Large intestine (tissue), 3 donors: Measurements from ENCODE around the gene RPRD1B. TPM values are rescaled to one million over a fixed set of nuclear protein-coding genes. Genes with fewer than 3 reads are reported as not detected.

ENCODE experiments used
- DNase-seq, 2 donors: peaks; one replicate each; pipeline versions ENCODE4 v3.0.0 to v3.0.0-alpha.2; 2013
- H3K27ac ChIP-seq: one replicate; pipeline ENCODE4 v1.5.1; 2013; ENCODE audit warnings: low read length
- H3K27me3 ChIP-seq: 2 replicates; pipeline ENCODE4 v1.6.1; 2013; ENCODE audit warnings: low read length; ENCODE audit not compliant: control insufficient read depth, insufficient read depth
- H3K36me3 ChIP-seq: 2 replicates; pipeline ENCODE4 v1.6.1; 2013; ENCODE audit warnings: low read length; ENCODE audit not compliant: control insufficient read depth, insufficient read depth
- H3K4me1 ChIP-seq: one replicate; pipeline ENCODE4 v1.6.1; 2013; ENCODE audit warnings: low read length; ENCODE audit not compliant: control insufficient read depth, insufficient read depth
- H3K4me3 ChIP-seq: one replicate; pipeline ENCODE4 v1.5.1; 2013; ENCODE audit warnings: low read length
- H3K9me3 ChIP-seq: one replicate; pipeline ENCODE4 v1.6.1; 2013; ENCODE audit warnings: mild to moderate bottlenecking, low read depth, low read length, moderate library complexity; ENCODE audit not compliant: control insufficient read depth
- WGBS: methylation state at CpG from one replicate; pipeline ENCODE4 v1.1.5; 2013; ENCODE audit warnings: low lambda C conversion rate; ENCODE audit not compliant: insufficient coverage; 5-methylcytosine and 5-hydroxymethylcytosine counted together
- polyA plus RNA-seq: library from polyadenylated mRNA; unstranded; fragments of 120-200 nt; gene quantifications from one replicate; pipeline ENCODE4 v1.2.1, GENCODE V29; 2013

RPRD1B gene
- polyA plus RNA-seq, 1 donor: 49.0 TPM

DNA sequence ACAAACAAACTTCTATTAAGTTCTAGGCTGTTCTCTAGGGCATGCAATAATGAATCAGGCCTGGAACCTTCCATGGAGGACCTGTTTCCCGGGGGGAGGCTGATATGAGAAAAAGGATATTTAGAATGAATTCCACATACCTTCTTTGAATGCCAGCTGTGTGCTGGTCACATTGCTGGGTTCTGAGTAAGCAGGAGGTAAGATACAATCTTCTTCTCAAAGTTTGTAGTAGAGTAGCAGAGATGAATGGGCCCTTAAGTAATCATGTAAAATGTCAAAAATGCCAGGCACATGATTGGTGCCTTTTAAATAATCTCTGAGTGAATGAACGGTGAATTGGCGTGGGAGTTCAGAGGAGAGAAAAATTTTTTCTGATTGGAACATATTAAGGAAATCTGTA, 84.1 kb downstream of the RPRD1B start:
- Histone ChIP-seq H3K27me3 (no peaks in the 10 kb centered on the region), H3K27ac (no peak overlapping the region), H3K9me3 (no peaks in the 10 kb centered on the region), H3K4me1 (peaks cover 5% of the 10 kb centered on the region), H3K36me3 (no peaks in the 10 kb centered on the region), H3K4me3 (no peak overlapping the region)
- WGBS: 90% methylated on average over 2 of the region's 3 CpGs
- DNase-seq: no peak

DNA sequence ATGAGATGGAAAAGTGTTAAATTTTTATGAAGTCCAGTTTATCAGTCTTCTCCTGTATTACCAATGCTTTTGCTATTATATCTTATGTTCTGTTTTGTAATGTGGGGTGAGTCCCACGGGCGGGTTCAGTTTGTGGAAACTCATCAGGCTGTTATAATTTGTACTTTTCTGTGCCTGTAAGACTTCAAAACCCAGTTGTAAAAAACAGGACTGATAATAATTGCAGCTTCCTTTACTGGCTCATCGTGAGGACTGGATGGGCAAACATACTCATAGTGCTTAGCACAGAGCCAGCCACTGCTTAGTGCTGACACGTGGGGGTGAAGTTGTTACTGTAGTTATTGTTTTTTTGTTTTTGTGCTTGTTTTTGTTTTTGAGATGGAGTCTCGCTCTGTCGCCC, 85.9 kb downstream of the RPRD1B start:
- H3K4me3 ChIP-seq: no peak overlapping the region
- no peaks in the 10 kb centered on the region for H3K9me3 ChIP-seq
- 83% methylated on average over 1 of the region's 6 CpGs for WGBS
- H3K36me3 ChIP-seq: no peaks in the 10 kb centered on the region
- no peak overlapping the region for H3K27ac ChIP-seq
- H3K4me1 ChIP-seq: peaks cover 4% of the 10 kb centered on the region
- H3K27me3 ChIP-seq: no peaks in the 10 kb centered on the region
- DNase-seq: no peak

DNA sequence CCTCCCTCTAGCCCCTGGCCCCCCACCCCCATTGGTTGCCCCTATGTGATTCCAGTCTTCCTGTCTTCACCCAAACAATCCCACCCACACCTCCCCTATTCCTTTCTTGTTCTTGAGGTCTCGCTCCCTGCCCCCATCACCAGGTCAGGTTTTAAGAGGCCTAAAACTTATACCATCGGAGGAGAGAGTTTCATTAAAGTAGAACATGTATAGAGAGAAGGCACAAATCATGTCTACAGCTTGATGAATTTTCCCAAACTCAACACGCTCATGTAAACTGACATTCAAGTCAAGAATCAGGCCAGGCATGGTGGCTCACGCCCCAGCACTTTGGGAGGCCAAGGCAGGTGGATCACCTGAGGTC, 87.1 kb downstream of the RPRD1B start:
- H3K4me1 ChIP-seq: peaks cover 4% of the 10 kb centered on the region
- H3K9me3 ChIP-seq: no peaks in the 10 kb centered on the region
- no peak for DNase-seq
- no CpG with 5 or more reads among the region's 4 CpGs for WGBS
- H3K4me3 ChIP-seq: no peak overlapping the region
- no peak overlapping the region for H3K27ac ChIP-seq
- no peaks in the 10 kb centered on the region for H3K36me3 ChIP-seq
- H3K27me3 ChIP-seq: no peaks in the 10 kb centered on the region

DNA sequence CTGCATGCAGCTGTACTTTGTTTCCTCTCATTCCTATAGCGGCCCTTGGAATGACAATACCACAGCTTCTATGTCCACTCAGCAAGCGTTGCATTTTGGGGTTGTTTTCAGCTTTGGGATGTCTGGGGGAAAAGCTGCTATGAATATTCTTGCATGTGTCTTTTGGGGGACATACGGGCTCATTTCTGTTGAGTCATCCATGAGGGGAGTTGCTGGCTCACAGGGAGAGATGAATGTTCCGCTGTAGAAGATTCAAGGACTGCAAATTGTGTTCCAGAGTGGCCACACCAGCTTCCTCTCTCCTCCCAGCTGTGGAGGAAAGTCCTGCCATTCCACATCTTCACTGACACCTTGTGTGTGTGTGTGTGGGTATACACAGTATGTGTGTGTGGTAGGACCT, 88.2 kb downstream of the RPRD1B start:
- WGBS: no CpG with 5 or more reads among the region's 4 CpGs
- peak in 1 of 2 donors; percentile 2 for DNase-seq
- Histone ChIP-seq H3K36me3 (no peaks in the 10 kb centered on the region), H3K27ac (no peak overlapping the region), H3K27me3 (no peaks in the 10 kb centered on the region), H3K9me3 (no peaks in the 10 kb centered on the region), H3K4me3 (no peak overlapping the region), H3K4me1 (peaks cover 4% of the 10 kb centered on the region)

DNA sequence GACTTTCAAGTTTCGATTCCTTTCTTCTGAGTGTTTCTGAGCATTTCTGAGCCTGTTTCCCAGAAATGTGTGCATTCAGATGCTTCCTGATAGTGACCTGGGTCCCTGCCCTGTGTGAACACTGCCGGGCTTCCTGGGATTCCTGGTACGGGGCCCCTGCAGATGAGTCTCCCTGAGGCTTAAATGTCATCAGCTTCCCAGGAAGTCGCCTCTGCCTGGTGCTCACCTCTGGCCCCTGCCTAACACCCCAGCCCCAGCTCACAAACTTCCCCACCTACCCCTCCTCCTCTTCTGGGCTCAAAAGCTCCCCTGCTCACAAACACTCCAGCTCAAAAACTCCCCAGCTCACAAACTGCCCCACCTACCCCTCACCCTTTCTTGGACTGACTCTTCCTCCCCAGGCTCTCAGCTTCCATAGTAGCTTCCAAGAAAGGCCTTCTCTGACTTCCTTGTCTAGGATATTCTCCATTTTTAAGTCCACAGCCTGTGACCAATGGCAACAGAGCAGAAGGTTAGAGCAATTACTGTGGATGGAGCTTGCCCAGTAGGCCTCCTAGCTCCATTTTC, 89.6 kb downstream of the RPRD1B start:
- WGBS: no CpG with 5 or more reads among the region's 4 CpGs
- Histone ChIP-seq H3K4me1 (peaks cover 4% of the 10 kb centered on the region), H3K36me3 (no peaks in the 10 kb centered on the region)

DNA sequence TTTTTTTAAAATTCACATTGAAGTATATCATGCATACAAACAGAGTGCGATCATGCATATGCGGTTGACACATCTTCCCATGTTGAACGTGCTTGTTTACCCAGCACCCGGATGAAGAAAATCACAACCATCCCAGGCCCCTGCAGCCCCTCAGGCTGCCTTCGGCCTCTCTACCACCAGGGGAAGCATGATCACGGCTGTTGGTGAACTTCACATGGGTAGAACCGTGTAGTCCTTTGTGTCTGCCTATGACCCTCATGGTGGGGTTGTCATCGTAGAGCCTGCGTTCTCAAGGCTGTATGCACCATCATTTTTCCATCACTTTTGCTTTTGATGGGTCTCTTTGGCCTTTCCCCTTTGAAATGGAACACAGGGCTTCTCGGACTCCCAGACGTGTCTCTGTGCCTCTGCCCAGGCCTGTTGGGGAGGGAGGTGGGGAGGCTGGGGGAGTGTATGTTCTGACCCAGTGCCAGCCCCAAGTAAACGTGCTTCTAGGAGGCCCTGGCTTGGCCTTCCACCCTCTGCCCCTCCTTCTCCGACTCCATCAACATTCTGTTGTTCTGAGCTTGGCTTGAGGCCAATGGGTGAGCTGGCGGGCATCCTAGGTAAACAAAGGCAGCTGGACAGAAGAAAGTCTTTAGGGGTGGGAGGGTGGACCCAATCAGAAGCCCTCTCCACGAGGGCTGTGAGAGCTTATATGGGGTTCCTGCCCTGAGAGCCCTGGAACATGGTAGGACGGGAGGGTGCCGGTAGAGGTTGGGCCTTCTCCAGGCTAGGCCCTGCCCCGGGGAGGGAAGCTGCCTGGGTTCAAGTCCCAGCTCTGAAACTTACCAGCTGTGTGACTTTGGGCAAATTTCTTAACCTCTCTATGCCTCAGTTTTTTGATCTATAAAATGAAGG, 91.9 kb downstream of the RPRD1B start:
- no CpG with 5 or more reads among the region's 18 CpGs for WGBS
- H3K4me3 ChIP-seq: no peak overlapping the region

More for the DNA sequence above, 89.6 kb downstream of the RPRD1B start:
- no peaks in the 10 kb centered on the region for H3K9me3 ChIP-seq
- no peaks in the 10 kb centered on the region for H3K27me3 ChIP-seq
- no peak overlapping the region for H3K4me3 ChIP-seq
- peak; percentile 50 to 71 for DNase-seq
- H3K27ac ChIP-seq: peak overlapping the region; percentile 79

DNA sequence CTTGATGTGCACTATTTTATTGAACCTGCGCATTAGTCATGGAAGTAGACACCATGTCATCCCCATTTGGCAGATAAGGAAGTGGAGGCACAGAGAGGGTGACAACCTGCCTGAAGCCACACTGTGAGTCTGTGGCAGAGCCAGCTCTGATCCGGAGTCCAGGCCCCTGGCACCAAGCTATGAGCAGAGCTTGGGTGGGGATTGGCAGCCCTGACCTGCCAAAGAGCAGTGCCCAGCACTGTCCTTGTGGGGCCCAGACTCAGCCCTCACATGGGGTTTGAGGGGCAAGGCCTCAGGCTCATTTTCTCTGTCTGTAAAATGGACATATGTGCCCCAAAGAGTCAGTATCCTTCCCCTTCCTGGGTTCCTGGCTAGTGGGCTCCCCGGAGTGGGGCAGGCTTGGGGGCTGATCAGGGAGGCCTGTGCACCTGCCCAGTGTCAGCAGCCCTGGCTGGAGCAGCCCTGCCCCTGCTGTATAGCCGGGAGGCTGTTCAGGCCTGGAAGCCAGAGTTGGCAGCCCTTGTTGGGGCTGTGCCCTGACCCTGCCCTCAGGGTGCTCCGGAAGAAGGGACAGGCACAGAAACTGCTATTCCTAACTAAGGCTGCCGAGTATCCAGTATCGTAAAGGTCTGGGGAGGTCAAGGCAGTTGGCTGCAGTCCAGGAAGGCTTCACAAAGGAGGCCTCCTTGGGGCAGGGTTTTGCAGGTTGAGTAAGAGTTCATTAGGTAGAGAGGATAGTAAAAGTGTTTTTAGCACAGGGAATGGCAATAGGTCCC, 92.8 kb downstream of the RPRD1B start:
- no peak overlapping the region for H3K4me3 ChIP-seq
- whole genome bisulfite sequencing: no CpG with 5 or more reads among the region's 7 CpGs
- H3K36me3 ChIP-seq: peaks cover 30% of the 10 kb centered on the region
- peaks cover 4% of the 10 kb centered on the region for H3K4me1 ChIP-seq
- H3K27ac ChIP-seq: peak overlapping the region; percentile 24
- peak in 1 of 2 donors; percentile 3 for DNase-seq
- no peaks in the 10 kb centered on the region for H3K9me3 ChIP-seq
- H3K27me3 ChIP-seq: no peaks in the 10 kb centered on the region

More for the DNA sequence above, 91.9 kb downstream of the RPRD1B start:
- Histone ChIP-seq H3K27ac (peak overlapping the region; percentile 12), H3K9me3 (no peaks in the 10 kb centered on the region), H3K36me3 (peaks cover 21% of the 10 kb centered on the region), H3K27me3 (no peaks in the 10 kb centered on the region), H3K4me1 (peaks cover 4% of the 10 kb centered on the region)
- peak in 1 of 2 donors; percentile 47 for DNase-seq

DNA sequence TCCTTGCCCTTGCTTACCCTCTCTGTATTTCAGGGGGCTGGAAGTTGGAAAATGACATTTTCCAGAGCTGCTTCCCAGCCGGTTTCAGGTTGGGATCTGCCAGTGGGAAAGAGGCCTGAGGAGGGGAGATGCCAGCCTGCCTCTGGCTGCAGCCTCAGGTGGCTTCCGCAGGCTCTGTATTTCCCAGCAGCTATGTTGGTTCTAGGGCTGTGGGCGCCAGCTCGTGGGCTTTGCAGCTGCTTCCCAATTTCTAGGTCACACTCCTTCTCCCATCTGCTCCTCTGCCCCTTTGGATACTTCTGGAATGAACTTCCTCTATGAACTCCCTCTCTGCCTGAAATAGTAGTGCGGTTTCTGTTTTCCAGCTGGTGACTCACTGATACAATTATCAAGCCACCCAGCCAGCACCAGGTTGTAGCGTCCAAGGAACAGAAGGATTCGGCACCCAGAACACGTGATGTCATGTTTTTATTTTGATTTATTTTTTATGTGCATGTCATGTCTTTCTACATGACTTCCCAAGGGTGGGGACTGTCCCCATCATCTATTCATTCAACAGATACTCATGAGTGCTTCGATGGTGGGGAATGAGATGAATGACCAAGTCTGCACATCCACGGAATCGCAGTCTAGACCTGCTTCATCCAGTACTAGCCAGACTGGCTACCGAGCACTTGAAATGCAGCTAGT, 93.5 kb downstream of the RPRD1B start:
- Histone ChIP-seq H3K4me3 (no peak overlapping the region), H3K4me1 (peaks cover 4% of the 10 kb centered on the region), H3K36me3 (peaks cover 37% of the 10 kb centered on the region), H3K27ac (peak overlapping the region; percentile 24), H3K27me3 (no peaks in the 10 kb centered on the region), H3K9me3 (no peaks in the 10 kb centered on the region)
- no CpG with 5 or more reads among the region's 12 CpGs for WGBS
- peak in 1 of 2 donors; percentile 49 for DNase-seq

DNA sequence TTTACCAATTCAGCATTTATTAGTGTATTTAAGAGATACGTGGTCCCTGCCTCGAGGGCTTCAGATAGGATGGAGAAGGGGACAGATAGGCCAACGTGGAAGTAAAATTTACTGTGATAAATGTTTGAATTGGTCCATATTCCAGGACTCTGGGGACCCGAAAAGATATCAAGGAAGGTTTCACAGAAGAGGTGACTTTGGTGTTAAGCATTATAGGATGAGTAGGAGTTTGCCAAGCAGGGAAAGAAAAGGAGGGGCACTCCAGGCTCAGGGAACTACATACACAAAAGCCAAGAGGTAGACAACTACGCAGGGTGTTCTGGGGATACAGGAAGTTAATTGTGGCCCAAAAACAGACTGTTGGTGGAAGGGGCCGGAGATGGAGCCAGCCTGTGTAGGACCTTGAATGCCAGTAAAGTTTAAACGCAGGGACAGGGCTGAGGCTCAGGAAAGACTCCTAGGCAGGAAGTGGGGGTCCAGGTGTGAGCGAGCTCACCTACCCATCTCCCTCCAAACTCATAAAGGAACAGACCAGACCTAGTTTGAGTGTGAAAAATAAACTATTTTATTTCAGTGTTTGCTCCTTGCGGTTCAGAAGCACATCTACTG, 94.5 kb downstream of the RPRD1B start:
- WGBS: 94% methylated on average over 4 of the region's 9 CpGs

More for the DNA sequence above, 94.5 kb downstream of the RPRD1B start:
- Histone ChIP-seq H3K27me3 (no peaks in the 10 kb centered on the region), H3K9me3 (no peaks in the 10 kb centered on the region), H3K4me3 (no peak overlapping the region), H3K4me1 (peaks cover 4% of the 10 kb centered on the region), H3K36me3 (peaks cover 47% of the 10 kb centered on the region), H3K27ac (no peak overlapping the region)
- DNase-seq: no peak
